ENCODE results near the gene TPPP. TPM values are rescaled to one million over a fixed set of nuclear protein-coding genes. Genes with fewer than 3 reads are reported as not detected.

TPPP gene
- total and polyA plus RNA-seq, 2 donors (not counting 3 experiments of a cell fraction or from before 2014, with no cell fraction given) = 0.04 to 0.09 TPM

DNA sequence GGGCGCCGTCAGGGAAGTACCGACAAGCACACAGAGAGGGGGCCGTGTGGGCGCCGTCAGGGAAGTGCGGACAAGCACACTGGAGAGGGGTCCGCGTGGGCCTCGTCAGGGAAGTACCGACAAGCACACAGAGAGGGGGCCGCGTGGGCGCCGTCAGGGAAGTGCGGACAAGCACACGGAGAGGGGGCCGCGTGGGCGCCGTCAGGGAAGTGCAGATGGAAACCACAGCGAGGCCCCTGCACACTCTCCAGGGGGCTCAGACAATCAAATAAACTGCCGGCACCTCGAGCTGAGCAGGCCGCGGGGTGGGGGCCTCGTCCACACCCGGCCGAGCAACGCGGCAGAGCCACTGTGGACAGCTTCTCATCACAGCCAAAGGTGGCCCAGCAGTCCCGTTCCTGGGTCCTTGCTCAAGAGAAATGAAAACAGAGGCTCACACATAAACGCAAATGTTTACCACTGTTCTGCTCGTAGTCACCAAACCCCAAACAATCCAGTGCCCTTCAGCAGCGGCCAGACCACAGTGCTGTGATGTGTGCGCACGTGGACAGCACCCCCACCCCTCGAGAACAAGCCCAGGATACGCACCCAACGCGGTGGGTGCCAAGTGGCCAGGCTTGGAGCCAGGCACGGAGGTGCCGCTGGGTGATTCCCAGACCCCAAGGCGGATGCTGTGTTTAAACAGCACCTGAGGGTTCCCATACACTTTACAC, 24.7 kb downstream of the TPPP start:
- POLR2A ChIA-PET = no interaction called here
- no TSS peak for BruUV-seq (replicated peaks)
- no peaks in the 10 kb centered on the region for H3K79me2 ChIP-seq (ENCODE audit: control insufficient read depth, insufficient read depth, low read length)
- no peaks in the 10 kb centered on the region for H3K36me3 ChIP-seq (ENCODE audit: control insufficient read depth in 2 of 2, extremely low read depth in 1 of 2, insufficient read depth in 2 of 2, low read length in 2 of 2)
- CTCF ChIA-PET = interaction anchor here (0.8 to 6.0 kb wide), 6 partner anchors 10 to 234 kb away, joined by 3 to 101 read pairs (median 6); partner anchors contain the start of genes BRD9 and TRIP13
- no peaks in the 10 kb centered on the region for H4K20me1 ChIP-seq (replicated peaks; ENCODE audit: control insufficient read depth, extremely low read depth, insufficient read depth, low read length)
- H3K9me1 ChIP-seq (replicated peaks; ENCODE audit: control insufficient read depth, extremely low read depth, insufficient read depth, low read length) = no peaks in the 10 kb centered on the region
- no peak overlapping the region for H3K27ac ChIP-seq (ENCODE audit: insufficient read depth, low read depth, low read length)
- dilution Hi-C loops (cut with MboI; ENCODE audit: extremely low pct_ligation_motif_present, low sequenced_read_pairs) (no loop called here), intact Hi-C loops (cut with micrococcal nuclease) (loop anchor here (1.0 kb wide), 1 partner anchor 29 kb away; no protein-coding TSS in a partner anchor)
- no peak overlapping the region for H3K4me2 ChIP-seq (ENCODE audit: insufficient read depth, low read length)
- H2AFZ ChIP-seq (ENCODE audit: low read depth, low read length) = no peak overlapping the region
- H3K9ac ChIP-seq (replicated peaks; ENCODE audit: extremely low read depth, insufficient read depth, low read length) = no peak overlapping the region
- FAIRE-seq (no peak), DNase-seq (ENCODE audit: low read depth, low spot score) (no peak)
- H3K4me3 ChIP-seq (replicated peaks in 1 of 3; ENCODE audit: insufficient read depth in 1 of 3, low read depth in 1 of 3, low read length in 3 of 3) = no peak overlapping the region
- no peaks in the 10 kb centered on the region for H3K9me3 ChIP-seq (replicated peaks; ENCODE audit: control insufficient read depth, insufficient read depth, low read length)
- no peak for TF ChIP-seq JUN (IDR thresholded peaks at IDR 0.05; ENCODE audit: borderline replicate concordance, insufficient read depth, insufficient read length, low read depth)
- TF ChIP-seq GATA2 (IDR thresholded peaks at IDR 0.05; ENCODE audit: insufficient read depth, insufficient read length, low read depth, low read length) = no peak
- no peaks in the 10 kb centered on the region for H3K4me1 ChIP-seq (ENCODE audit: control insufficient read depth, extremely low read depth, insufficient read depth, low read length)
- H3K27me3 ChIP-seq (ENCODE audit: control insufficient read depth in 2 of 2, insufficient read depth in 2 of 2, low read length in 2 of 2) = no peaks in the 10 kb centered on the region

DNA sequence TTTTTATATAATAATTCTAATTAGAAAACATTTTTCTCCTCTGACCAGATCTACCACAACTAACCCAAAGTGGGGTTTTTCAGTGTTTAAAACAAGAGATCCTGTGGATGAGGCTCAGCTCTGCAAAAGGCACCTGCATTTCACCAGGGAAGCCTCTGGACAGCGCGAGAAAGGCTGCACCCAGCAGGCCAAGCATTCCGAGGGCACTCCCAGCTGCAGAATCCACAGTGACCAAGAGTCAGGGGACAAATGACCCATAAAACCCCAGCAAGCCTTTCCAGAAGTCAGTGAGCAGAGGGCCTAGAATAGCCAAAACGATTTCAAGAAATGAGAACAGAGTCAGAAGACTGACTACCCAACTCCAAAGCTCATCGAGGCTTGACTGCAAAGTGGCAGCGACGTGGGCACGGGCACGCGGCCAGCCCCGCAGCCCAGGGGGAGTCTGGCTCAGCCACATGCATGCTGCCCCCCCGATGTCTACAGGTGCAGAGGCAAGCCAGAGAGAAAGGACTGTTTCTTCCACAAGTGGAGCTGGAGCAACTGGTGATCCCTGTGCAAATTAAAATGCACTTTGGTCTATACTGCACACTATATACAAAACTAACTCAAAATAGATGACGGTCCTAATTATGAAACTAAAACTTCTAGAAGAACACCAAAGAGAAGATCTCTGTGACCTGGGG, 26.2 kb downstream of the TPPP start:
- Histone ChIP-seq H3K4me1 (ENCODE audit: control insufficient read depth, extremely low read depth, insufficient read depth, low read length) (no peaks in the 10 kb centered on the region), H3K4me3 (replicated peaks in 1 of 3; ENCODE audit: insufficient read depth in 1 of 3, low read depth in 1 of 3, low read length in 3 of 3) (no peak overlapping the region), H3K9me3 (replicated peaks; ENCODE audit: control insufficient read depth, insufficient read depth, low read length) (no peaks in the 10 kb centered on the region), H3K27ac (ENCODE audit: insufficient read depth, low read depth, low read length) (no peak overlapping the region), H4K20me1 (replicated peaks; ENCODE audit: control insufficient read depth, extremely low read depth, insufficient read depth, low read length) (no peaks in the 10 kb centered on the region), H2AFZ (ENCODE audit: low read depth, low read length) (no peak overlapping the region), H3K9ac (replicated peaks; ENCODE audit: extremely low read depth, insufficient read depth, low read length) (no peak overlapping the region), H3K36me3 (ENCODE audit: control insufficient read depth in 2 of 2, extremely low read depth in 1 of 2, insufficient read depth in 2 of 2, low read length in 2 of 2) (no peaks in the 10 kb centered on the region), H3K79me2 (ENCODE audit: control insufficient read depth, insufficient read depth, low read length) (no peaks in the 10 kb centered on the region), H3K4me2 (ENCODE audit: insufficient read depth, low read length) (no peak overlapping the region), H3K27me3 (ENCODE audit: control insufficient read depth in 2 of 2, insufficient read depth in 2 of 2, low read length in 2 of 2) (no peaks in the 10 kb centered on the region), H3K9me1 (replicated peaks; ENCODE audit: control insufficient read depth, extremely low read depth, insufficient read depth, low read length) (no peaks in the 10 kb centered on the region)
- dilution Hi-C loops (cut with MboI; ENCODE audit: extremely low pct_ligation_motif_present, low sequenced_read_pairs) (no loop called here), intact Hi-C loops (cut with micrococcal nuclease) (no loop called here)
- no TSS peak for BruUV-seq (replicated peaks)
- ChIA-PET POLR2A (no interaction called here), CTCF (interaction anchor here (1.0 to 1.6 kb wide), 2 partner anchors 10 to 259 kb away, joined by 3 to 5 read pairs; no protein-coding TSS in a partner anchor)
- TF ChIP-seq GATA2 (IDR thresholded peaks at IDR 0.05; ENCODE audit: insufficient read depth, insufficient read length, low read depth, low read length) (no peak), POLR2A (IDR thresholded peaks at IDR 0.05; ENCODE audit: low read depth, low read length) (no peak), EZH2 (IDR thresholded peaks at IDR 0.05; ENCODE audit: borderline replicate concordance, low read depth, low read length, severe bottlenecking) (no peak), MYC (IDR thresholded peaks at IDR 0.05; ENCODE audit: low read depth, low read length) (no peak), JUN (IDR thresholded peaks at IDR 0.05; ENCODE audit: borderline replicate concordance, insufficient read depth, insufficient read length, low read depth) (no peak), FOS (IDR thresholded peaks at IDR 0.05; ENCODE audit: borderline replicate concordance, insufficient read depth, low read length) (no peak), POLR2AphosphoS5 (IDR thresholded peaks at IDR 0.05; ENCODE audit: insufficient read depth, low read depth, low read length) (no peak)
- TF ChIP-seq, protein P1, sequence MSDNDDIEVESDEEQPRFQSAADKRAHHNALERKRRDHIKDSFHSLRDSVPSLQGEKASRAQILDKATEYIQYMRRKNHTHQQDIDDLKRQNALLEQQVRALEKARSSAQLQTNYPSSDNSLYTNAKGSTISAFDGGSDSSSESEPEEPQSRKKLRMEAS (IDR thresholded peaks at IDR 0.05; ENCODE audit: insufficient read depth, insufficient read length) = no peak
- TF ChIP-seq, protein P2, sequence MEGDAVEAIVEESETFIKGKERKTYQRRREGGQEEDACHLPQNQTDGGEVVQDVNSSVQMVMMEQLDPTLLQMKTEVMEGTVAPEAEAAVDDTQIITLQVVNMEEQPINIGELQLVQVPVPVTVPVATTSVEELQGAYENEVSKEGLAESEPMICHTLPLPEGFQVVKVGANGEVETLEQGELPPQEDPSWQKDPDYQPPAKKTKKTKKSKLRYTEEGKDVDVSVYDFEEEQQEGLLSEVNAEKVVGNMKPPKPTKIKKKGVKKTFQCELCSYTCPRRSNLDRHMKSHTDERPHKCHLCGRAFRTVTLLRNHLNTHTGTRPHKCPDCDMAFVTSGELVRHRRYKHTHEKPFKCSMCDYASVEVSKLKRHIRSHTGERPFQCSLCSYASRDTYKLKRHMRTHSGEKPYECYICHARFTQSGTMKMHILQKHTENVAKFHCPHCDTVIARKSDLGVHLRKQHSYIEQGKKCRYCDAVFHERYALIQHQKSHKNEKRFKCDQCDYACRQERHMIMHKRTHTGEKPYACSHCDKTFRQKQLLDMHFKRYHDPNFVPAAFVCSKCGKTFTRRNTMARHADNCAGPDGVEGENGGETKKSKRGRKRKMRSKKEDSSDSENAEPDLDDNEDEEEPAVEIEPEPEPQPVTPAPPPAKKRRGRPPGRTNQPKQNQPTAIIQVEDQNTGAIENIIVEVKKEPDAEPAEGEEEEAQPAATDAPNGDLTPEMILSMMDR (IDR thresholded peaks at IDR 0.05; ENCODE audit: extremely low read depth in 1 of 2, insufficient read depth in 1 of 2, low read depth in 1 of 2, low read length in 2 of 2) = no peak
- FAIRE-seq (no peak), DNase-seq (ENCODE audit: low read depth, low spot score) (no peak)
